Measurements from ENCODE around the gene CMIP.

DNA sequence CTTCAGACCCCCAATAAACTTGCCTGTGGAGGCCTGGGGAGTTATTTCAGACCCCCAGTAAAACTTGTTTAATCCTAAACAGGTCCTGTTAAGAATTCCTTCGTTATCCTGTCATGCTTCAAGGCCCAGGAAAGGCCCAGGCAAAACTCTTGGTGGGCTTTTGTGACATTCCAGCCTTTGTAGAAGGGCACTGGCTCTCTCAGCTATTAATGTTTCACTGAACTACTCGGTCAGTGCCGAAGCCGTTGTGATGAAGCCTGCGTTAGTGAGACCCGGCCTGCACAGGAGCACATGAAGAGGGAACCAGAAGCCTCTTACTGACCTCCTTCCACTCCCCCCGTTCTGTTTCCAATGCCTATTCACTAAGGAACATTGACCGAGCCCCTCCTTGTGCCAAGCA lies 287.0 kb downstream of the CMIP start:
- TF ChIP-seq POLR2AphosphoS5 (IDR thresholded peaks at IDR 0.05) (no peak), POLR2A (IDR thresholded peaks at IDR 0.05; ENCODE audit: low read depth) (no peak), EP300 (IDR thresholded peaks at IDR 0.05) (no peak)
- TF ChIP-seq, protein P1, sequence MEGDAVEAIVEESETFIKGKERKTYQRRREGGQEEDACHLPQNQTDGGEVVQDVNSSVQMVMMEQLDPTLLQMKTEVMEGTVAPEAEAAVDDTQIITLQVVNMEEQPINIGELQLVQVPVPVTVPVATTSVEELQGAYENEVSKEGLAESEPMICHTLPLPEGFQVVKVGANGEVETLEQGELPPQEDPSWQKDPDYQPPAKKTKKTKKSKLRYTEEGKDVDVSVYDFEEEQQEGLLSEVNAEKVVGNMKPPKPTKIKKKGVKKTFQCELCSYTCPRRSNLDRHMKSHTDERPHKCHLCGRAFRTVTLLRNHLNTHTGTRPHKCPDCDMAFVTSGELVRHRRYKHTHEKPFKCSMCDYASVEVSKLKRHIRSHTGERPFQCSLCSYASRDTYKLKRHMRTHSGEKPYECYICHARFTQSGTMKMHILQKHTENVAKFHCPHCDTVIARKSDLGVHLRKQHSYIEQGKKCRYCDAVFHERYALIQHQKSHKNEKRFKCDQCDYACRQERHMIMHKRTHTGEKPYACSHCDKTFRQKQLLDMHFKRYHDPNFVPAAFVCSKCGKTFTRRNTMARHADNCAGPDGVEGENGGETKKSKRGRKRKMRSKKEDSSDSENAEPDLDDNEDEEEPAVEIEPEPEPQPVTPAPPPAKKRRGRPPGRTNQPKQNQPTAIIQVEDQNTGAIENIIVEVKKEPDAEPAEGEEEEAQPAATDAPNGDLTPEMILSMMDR (IDR thresholded peaks at IDR 0.05), result no peak

Measured in esophagus muscularis mucosa (tissue), 4 donors.